DMS79 (cell line): ENCODE results near the gene CDK5R2.

ENCODE experiments used
- DNase-seq: peaks from one replicate; lab custom pipeline; 2025; lab: John Stamatoyannopoulos, UW

CDK5R2 gene

DNA sequence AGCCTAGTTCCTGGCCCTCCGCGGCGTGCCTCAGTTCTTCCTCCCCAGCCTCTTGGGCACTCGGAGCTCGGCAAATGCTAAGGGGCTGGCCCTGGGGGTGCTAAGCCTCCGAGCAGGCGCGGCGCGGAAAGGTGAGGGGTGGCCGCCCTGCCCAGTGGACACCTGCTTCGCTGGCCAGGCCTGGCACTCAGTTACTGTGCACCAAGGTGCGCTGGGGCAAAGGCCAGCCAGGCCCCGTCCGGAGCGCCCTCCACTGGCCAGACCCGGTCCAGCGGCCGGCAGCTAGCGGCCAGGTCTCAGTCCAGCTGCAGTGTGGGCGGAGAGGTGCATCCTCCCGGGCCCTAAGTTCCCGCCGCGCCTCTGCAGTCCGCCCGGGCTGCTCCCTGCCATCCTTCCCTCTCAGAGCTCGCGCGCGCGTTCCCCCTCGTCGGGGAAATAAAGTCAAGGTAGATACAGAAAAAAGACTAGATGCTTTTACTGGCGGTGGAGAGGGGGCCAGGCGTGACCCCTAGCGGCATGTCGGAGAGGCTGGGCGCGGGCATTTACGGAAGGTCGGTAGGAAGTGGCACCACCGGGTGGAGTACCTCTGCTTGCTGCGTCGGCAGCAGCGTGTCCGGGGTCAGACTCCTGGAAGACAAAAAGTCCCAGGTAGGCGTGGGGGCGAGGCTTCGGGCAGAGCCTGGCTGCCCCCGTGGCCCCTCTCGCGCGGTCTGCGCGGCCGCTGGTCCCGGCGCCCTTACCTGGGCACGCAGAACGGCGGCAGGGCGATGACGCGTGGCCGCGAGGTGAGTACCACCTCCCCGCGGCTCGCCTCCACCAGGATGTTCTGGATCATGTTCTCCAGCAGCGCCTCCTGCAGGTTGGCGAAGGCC, 43.2 kb downstream of the CDK5R2 start:
- no peak for DNase-seq

DNA sequence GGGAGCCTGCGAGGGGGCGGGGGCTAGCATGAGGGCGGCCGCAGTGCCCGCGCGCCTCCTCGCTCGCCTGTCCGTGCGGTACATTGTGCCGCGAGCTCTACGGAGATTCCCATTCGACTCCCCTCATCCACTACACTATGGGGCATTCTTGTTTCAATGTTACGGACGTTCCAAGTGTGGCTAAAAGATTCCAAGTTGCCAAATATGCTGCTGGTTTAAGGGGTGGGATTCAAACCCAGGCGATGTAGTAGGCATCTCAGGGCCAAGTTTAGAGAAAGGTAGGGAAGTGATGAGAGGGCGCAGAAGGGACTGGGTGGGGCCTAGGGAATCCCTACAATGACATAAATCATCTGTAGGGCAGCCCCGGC, 43.8 kb downstream of the CDK5R2 start:
- DNase-seq: no peak

DNA sequence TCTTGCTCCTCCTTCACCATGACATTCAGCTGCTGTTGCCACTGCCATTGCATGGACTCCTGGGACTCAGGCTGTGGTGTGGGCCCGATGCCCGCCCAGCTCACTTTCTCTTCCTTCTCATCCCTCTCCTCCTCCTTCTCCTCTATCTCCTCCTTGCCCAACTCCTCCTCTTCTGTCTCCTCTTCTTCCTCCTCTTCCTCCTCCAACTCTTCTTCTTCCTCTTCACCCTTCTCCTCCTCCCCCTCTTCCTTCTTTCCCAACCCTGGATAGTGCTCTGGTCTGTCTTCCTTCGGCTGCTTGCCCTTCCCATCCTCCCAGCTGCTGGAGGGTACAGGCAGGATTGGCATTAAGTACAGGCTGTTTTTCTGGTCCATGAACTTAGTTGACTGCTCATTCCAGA, 44.5 kb downstream of the CDK5R2 start:
- no peak for DNase-seq

DNA sequence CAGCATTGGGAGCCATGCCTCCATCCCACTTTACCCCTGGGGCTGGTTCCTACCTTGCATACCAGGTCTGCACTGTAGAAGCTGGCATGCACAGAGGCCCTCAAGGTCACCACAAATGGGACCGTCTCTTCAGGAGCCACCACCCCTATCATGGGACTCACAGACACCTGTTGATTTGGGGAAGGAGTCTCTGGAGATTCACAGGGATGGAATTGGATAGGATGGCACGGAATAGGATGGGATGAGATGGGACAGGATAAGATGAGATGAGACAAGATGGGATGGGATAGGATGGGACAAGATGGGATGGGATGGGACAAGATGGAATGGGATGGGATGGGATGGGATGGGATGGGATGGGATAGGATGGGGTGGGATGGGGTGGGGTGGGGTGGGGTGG, 49.8 kb downstream of the CDK5R2 start:
- DNase-seq: no peak

DNA sequence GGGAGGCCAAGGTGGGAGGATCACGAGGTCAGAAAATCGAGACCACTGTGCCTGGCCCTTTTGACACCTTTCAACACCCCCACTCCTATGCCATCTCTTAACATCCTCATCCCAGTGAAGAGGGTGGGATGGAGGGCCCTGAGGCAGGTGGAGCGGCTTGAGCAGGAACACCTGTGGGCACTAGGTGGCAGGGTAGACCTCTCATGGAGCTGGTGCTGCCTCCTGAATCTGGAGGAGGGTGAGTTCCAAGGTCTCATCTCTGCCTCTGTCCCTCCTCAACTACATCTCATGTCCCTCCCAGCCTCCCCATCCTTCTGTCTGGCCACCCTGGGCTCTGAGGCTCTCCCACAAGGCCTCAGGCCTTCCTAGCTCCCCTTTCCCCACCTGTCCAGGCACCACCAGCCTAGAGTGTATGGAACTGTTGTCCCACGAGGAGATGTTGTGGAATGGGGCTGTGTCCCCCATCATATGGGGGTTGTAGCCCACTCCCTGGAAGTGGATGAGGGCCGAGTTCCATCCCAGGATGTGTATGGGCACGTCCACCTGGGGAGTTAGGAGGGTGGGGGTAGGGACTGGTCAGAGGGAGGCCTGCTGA, 50.8 kb downstream of the CDK5R2 start:
- DNase-seq: peak; percentile 16

DNA sequence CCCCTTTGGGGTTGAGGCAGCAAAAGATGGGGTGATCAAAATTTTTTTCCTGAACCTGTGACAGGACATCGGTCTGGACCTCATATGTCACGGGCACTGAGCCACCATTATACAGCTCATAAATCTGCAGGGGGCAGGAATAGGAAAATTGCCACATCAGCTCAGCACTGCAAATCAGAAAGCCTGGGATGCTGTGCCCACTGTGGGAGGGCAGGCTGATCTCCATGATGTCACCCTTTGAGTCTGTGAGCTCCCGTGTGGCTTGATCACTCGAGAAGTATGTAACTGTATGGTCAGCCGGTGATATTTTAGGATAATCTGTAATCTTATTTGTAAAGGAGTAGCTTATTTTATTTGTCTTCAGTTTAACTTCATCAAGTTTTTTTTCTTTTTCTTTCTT, 51.4 kb downstream of the CDK5R2 start:
- no peak for DNase-seq
